HG03025 (cell line): ENCODE measurements around the gene PTAFR.
"Not testable (repeated sequence)": the region's sequence is repeated elsewhere in the genome, so short reads cannot be mapped to it uniquely, and the experiment has no call there.

Experiments
- ATAC-seq: cut with Tn5 transposase; IDR thresholded peaks from one replicate; pipeline ENCODE4 v1.9.1; 2021; ENCODE audit warnings: mild to moderate bottlenecking, moderate library complexity; ENCODE audit not compliant: unreplicated experiment, low FRiP score

The PTAFR gene

GRCh38 chr1:28147264-28148094 lies 29.0 kb downstream of the PTAFR start:
- ATAC-seq: no peak

- ATAC-seq: no peak
These were observed 30.8 kb downstream of the PTAFR start for GRCh38 chr1:28145728-28146127.

GRCh38 chr1:28144203-28145135 lies 32.0 kb downstream of the PTAFR start:
- no peak for ATAC-seq

GRCh38 chr1:28143496-28144202 lies 32.8 kb downstream of the PTAFR start:
- ATAC-seq: no peak

DNA sequence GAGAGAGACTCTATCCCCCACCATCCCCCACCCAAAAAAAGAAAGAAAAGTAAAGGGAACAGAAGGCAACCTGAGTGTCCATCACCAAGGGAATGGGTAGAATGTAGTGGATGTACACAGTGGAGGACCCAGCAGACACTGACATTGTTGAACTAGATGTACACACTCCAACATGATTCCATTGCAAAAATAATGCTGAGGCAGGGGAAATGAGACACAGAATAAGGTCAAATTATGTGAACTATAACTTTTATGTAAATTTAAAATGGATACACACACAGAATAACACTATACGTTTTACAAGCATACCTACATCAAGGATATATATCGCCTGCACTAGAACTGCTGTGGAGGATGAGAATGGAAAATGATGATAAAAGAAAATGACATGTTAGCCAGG lies 34.8 kb downstream of the PTAFR start:
- ATAC-seq: no peak

DNA sequence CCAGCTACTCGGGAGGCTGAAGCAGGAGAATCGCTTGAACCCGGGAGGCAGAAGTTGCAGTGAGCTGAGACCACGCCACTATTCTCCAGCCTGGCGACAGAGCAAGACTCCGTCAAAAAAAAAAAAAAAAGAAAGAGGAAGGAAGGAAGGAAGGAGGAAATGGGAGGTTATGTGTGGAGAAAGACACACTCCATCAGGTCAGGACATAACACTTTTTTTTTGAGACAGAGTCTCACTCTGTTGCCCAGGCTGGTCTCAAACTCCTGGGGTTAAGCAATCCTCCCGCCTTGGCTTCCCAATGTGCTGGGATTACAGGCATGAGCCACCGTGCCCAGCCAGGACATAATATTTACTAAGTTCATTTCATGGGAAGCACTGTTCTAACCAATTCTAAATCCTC lies 36.6 kb downstream of the PTAFR start:
- ATAC-seq: not testable (repeated sequence)

GRCh38 chr1:28139025-28139712 lies 37.3 kb downstream of the PTAFR start:
- ATAC-seq: no peak

DNA sequence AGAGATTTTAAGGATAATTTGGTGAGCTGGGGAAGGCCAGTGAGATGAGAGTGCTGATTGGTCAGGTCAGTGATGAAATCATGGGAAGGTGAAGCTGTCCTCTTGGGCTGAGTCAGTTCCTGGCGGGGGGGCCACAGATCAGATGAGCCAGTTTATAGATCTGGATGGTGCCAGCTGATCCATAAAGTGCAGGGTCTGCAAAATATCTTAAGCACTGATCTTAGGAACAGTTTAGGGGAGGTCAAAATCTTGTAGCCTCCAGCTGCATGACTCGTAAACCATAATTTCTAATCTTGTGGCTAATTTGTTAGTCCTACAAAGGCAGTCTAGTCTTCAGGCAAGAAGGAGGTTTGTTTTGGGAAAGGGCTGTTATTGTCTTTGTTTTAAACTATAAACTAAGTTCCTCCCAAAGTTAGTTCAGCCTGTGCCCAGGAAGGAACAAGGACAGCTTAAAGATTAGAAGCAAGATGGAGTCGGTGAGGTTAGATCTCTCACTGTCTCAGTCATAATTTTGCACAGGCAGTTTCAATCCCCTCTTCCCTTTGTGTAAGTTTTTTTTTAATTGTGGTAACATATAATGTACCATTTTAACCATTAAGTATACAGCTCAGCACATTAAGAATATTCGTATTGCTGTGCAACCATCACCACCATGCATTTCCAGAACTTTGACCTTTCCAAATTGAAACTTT lies 39.4 kb downstream of the PTAFR start:
- no peak for ATAC-seq

DNA sequence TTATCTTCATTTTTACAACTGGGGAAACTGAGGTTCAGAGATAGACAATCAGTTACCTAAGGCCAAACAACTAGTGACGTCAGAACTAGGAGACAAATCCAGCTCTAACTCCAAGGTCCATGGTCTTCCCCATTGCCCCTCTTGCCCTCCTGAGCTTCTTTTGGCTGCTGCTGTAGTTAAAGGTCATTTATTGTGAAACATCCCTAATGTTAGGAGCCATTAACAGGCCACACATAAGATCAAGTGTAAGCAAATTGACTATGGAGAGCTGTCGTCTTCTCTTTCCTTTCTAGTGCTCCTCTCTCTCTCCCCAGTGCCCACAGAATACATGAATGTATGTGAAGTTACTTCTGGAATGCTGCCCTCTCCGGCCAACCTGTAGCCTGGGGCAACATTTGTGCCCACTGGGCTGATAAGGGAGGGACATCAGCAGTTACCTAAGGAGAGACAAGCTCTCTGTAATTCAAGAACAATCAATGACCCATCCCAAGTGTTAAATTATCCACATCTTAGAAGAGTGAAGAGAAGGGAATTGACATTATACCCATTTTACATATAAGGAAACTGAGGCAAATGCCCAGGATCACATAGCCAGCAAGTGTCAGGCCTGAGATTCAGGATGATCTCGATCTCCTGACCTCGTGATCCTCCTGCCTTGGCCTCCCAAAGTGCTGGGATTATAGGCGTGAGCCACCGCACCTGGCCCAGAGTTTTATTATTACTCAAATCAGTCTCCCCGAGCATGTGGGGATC lies 40.1 kb downstream of the PTAFR start:
- ATAC-seq: no peak

DNA sequence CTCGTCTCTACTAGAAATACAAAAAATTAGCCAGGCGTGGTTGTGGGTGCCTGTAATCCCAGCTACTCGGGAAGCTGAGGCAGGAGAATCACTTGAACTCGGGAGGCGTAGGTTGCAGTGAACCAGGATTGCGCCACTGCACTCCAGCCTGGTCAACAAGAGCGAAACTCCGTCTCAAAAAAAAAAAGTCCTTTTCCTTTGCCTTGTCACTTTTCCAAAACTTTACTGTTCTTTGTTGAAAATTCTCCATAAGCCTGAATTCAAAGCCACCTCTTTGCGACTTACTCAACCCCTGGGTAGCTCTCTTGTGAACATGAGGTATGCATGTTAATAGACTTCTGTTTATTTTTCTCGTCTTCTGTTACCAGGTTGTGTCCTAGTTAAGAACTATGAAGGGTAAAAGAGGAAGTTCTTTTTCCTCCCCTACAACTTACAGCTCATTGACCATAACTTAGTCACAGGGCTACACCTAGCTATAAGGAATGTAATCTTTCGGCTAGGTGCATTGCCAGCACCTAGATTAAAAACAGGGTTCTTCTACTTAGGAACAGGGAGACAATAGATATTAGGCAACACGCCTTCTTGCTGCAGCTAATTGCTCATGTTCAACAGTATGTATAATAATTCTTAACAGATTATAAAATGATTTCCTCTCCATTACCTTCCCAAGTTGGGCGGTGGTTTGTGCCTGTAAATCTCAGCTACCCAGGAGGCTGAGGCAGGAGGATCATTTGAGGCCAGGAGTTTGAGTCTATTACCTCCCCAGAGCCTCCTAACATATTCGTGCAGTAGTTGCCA lies 40.9 kb downstream of the PTAFR start:
- ATAC-seq: no peak

GRCh38 chr1:28134651-28135207 lies 41.8 kb downstream of the PTAFR start:
- ATAC-seq: no peak

GRCh38 chr1:28132171-28133167 lies 44.0 kb downstream of the PTAFR start:
- no peak for ATAC-seq

- ATAC-seq: no peak
These were observed 45.6 kb downstream of the PTAFR start for GRCh38 chr1:28130901-28131300.

DNA sequence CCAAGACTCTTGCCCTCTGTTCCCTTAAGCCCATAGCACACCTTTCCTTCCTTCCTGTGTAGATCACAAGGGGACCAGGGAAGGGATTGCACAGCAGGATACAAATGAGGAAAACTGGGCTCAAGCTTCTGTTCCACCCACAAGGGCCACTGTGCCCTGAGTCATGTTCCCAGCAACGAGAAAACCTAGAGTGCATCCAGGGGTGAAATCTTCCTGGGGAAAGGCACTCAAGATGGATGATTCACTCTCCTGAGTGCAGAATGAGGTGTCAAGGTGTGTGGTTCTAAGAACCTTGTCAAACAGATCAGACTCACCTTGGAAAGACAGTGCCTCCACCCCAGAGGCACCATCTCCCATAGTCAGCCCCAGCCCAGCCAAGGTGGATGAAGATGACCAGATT lies 47.3 kb downstream of the PTAFR start:
- ATAC-seq: no peak

DNA sequence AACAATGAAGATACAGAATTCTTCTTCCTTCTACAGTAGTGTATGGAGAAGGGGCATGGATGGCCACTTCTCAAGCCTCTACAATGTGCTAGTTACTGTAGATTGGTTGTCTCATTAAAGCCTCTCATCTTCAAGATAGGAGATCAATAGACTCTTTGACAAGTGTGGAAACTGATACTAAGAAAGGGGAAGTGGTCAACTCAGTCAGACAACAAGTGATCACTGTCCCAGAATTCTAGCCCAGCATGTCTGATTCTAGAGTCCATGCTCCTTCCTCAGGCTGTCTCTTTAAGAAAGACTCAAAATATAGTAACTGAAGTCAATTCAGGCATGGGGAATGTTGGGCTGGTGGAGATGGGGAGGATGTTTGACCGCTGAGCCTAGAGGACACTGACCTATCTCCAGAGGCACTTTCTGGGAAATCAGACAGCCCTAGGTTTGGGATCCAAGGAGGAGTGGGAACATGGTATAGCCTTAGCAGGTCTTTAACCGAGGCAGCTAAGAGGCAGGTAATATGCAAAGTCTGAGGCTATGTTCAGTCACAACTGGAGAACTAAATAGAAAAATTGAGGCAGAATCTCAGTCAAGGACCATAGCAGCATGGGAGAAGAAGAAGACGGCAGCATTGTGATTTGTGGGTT lies 48.8 kb downstream of the PTAFR start:
- no peak for ATAC-seq

DNA sequence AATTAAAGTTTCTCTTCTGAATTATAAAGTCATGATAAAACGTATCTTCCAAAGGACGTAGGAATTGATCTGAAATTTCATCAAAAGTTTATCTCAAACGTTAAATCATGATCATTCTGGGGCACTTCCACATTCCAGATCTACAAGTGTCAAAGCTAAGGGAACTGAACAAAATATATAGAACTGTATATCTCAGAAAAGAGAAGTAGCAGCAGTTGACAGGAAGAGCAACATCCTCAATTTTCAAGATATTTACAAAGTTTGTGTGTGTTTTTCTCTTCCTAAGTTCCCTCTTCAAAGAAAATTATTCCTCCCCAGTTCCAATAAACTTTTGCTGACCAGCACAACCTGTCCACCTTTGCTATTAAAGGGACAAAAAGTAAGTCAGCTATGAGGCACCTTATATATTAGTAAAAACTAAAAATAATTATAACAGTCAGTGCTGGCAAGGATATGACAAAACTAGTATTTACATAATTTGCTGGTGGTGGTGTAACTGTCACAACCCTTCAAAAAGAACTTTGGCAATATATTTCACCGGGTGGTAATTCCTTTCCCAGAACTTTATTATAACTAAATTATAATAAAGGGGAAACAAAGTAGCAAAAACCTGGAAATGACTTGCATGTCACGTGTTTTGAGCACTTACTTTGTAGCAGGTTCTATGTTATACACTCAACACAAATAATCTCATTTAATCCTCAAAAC lies 49.6 kb downstream of the PTAFR start:
- no peak for ATAC-seq
